GM08714 (cell line): Measurements from ENCODE around the gene GPATCH1.
"Not testable (repeated sequence)": the region's sequence is repeated elsewhere in the genome, so short reads cannot be mapped to it uniquely, and the experiment has no call there.

Experiments
- H3K4me3 ChIP-seq: fragments of 200-500 bp; sonication (Bioruptor generic); 2 replicates; pipeline ENCODE4 v1.5.1; 2014; ENCODE audit warnings: mild to moderate bottlenecking, low read length, inconsistent platforms
- ZNF274 ChIP-seq: IDR thresholded peaks from 2 replicates; pipeline ENCODE4 v1.6.1; 2012; ENCODE audit warnings: mild to moderate bottlenecking, low read depth, low read length

GPATCH1 gene

DNA sequence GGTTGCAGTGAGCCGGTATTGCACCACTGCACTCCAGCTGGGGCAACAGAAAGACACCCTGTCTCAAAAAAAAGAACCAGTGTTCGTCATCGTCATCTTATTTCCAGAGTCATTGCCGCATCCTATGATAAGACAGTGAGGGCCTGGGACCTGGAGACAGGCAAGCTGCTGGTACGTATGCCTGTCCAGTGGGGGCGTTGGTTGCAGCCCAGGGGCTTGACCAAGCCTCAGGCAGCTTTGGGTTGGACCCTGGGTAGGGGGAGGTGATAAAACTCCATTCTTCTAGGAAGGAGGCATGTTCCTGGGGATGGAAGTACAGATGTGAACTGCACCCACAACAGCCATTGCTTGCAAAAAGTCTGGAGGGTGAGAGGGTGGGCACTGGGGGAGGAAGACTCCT is 66.6 kb downstream of the GPATCH1 start:
- TF ChIP-seq ZNF274, result no peak

GRCh38 chr19:33150852-33151518 is 70.0 kb downstream of the GPATCH1 start:
- no peak overlapping the region for H3K4me3 ChIP-seq
- TF ChIP-seq ZNF274, result no peak

More for the DNA sequence above, 66.6 kb downstream of the GPATCH1 start:
- no peak overlapping the region for H3K4me3 ChIP-seq

- H3K4me3 ChIP-seq, result no peak overlapping the region
- no peak for TF ChIP-seq ZNF274
Observed at GRCh38 chr19:33152176-33152575, 71.2 kb downstream of the GPATCH1 start.

DNA sequence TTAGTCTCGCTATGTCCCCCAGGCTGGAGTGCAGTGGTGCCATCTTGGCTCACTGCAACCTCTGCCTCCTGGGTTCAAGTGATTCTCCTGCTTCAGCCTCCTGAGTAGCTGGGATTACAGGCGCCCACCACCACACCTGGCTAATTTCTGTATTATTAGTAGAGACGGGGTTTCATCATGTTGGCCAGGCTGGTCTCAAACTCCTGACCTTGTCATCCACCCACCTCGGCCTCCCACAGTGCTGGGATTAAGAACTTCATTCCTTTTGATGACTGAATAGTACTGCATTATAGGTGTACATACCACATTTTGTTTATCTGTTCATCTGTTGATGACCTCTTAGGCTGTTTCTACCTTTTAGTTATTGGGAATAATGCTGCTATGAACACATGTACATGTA is 71.6 kb downstream of the GPATCH1 start:
- not testable (repeated sequence) for H3K4me3 ChIP-seq

DNA sequence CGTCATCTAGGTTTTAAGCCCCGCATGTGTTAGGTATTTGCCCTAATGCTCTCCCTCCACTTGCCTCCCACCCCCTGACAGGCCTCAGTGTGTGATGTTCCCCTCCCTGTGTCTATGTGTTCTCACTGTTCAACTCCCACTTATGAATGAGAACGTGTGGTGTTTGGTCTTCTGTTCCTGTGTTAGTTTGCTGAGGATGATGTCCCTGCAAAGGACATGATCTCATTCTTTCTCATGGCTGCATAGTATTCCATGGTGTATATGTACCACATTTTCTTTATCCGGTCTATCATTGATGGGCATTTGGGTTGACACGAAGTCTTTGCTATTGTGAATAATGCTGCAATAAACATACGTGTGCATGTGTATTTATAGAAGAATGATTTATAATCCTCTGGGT is 73.3 kb downstream of the GPATCH1 start:
- H3K4me3 ChIP-seq, result not testable (repeated sequence)

DNA sequence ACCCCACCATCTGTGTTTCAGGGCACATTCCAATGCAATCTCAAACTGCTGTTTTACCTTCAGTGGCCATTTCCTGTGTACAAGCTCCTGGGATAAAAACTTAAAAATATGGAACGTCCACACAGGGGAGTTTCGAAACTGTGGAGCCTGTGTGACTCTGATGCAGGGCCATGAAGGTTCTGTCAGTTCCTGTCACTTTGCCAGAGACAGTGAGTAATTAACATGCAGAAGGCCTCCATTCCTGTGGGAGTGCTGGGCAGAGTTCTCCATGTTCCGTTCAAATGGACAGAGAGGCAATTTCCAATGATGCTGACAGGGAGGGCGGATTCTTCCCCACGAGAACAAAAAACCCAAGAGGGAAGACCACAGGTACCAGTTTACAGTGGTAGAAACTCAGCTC is 75.4 kb downstream of the GPATCH1 start:
- TF ChIP-seq ZNF274, result no peak

GRCh38 chr19:33157906-33158305 is 76.9 kb downstream of the GPATCH1 start:
- no peak for TF ChIP-seq ZNF274
- H3K4me3 ChIP-seq, result no peak overlapping the region

More for the DNA sequence above, 75.4 kb downstream of the GPATCH1 start:
- no peak overlapping the region for H3K4me3 ChIP-seq

DNA sequence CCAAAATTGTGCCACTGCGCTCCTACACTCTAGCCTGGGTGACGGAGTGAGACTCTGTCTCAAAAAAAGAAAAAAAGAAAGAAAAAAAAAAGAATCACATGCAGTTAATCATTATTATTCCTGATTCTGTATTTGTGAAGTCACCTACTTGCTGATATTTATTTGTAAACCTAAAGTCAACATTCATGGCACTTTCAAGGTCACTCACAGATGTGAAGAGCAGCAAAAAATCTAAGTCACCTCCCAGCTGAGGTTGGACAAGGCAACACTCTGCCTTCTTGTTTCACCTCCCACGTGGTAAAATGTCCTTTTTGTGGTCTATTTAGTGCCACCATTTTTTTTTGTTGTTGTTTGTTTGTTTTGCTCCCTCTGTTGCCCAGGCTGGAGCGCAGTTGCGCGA is 77.4 kb downstream of the GPATCH1 start:
- no peak for TF ChIP-seq ZNF274
- no peak overlapping the region for H3K4me3 ChIP-seq

DNA sequence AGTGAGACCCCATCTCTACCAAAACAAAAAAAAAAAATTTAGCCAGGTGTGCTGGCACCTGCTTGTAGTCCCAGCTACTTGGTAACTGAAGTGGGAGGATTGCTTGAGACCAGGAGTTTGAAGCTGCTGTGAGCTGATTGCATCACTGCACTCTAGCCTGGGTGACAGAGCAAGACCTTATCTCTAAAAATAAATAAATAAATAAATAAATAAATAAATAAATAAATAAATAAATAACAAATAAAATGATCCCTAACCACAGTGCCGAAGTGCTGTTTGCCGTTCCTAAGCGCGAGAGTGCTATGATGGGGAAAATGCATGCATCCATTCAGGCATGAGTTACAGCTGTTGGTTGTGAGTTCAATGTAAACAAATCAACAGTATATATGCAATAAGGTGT is 78.2 kb downstream of the GPATCH1 start:
- no peak overlapping the region for H3K4me3 ChIP-seq
- TF ChIP-seq ZNF274, result no peak

GRCh38 chr19:33159893-33160292 is 78.9 kb downstream of the GPATCH1 start:
- no peak overlapping the region for H3K4me3 ChIP-seq
- TF ChIP-seq ZNF274, result no peak

DNA sequence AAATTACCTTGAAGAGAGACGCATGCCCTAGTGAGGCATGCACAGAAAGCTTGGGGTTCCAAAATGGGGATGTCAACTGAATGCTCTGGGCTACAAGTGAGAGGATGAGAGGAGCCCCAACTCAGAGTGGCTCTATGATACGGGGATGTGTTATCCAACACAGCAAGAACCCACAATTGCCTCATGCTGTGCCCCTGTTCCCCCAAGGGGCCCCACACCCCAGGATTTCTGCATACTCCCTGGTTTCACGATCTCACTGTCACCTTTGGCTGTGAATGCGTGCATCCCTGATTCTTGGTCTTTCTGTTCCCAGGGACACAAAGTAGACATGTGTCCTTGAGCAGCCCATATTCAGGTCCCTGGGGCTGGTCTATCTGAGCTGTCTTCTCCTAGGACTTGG is 80.2 kb downstream of the GPATCH1 start:
- H3K4me3 ChIP-seq, result no peak overlapping the region
- TF ChIP-seq ZNF274, result no peak

- H3K4me3 ChIP-seq, result no peak overlapping the region
Observed at GRCh38 chr19:33163481-33163880, 82.5 kb downstream of the GPATCH1 start.

DNA sequence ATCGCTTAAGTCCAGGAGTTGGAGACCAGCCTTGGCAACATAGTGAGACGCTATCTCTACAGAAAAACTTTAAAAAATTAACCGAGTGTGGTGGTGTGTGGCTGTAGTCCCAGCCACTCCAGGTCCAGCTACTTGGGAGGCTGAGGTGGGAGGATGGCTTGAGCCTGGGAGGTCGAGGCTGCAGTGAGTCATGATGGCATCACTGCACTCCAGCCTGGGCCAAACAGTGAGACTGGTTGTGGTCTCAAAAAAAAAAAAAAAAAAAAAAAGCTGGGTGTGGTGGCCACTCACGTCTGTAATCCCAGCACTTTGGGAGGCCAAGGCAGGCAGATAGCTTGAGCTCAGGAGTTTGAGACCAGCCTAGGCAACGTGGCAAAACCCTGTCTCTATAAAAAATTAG is 85.1 kb downstream of the GPATCH1 start:
- H3K4me3 ChIP-seq, result not testable (repeated sequence)

More at GRCh38 chr19:33163481-33163880, 82.5 kb downstream of the GPATCH1 start:
- TF ChIP-seq ZNF274, result no peak

- TF ChIP-seq ZNF274, result no peak
- no peak overlapping the region for H3K4me3 ChIP-seq
Observed at GRCh38 chr19:33167438-33167837, 86.5 kb downstream of the GPATCH1 start.

GRCh38 chr19:33168528-33168927 is 87.5 kb downstream of the GPATCH1 start:
- TF ChIP-seq ZNF274, result no peak
- H3K4me3 ChIP-seq, result no peak overlapping the region

DNA sequence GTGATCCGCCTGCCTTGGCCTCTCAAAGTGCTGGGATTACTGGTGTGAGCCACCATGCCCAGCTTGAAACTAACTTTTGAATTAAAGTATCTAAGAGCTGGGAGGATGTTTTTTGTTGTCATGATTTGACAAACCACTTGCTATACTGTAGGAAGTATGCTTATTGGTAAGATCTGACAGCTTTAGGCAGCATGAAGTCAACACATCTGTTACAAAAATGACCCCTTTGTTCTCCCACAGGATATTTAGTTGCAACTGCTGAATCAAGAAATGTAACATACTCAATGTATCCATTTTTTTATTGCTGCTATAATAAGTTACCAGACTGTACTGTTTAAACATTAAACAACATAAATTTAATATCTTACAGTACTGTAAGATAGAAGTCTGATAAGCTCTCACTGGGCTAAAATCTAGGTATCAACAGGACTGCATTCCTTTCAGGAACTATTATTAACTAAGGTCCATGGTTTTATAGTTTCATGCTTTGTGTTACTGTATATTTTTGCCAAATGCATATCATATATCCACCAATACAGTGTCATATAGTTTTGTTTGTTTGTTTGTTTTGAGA is 90.3 kb downstream of the GPATCH1 start:
- TF ChIP-seq ZNF274, result no peak
- no peak overlapping the region for H3K4me3 ChIP-seq

DNA sequence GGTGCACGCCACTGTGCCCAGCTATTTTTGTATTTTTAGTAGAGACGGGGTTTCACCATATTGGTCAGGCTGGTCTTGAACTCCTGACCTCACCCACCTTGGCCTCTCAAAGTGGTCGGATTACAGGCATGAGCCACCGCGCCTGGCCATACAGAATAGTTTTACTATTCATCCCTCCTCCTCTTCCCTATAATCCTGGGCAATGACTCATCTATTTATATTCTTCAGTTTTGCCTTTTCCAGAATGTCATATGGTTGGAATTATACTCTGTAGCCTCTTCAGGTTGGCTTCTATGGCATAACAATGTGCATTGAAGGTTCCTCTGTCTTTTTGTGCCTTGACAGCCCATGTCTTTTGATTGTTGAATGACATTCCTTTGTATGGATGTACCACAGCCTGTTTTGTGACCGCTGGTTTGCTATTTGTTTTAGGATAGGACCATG is 91.0 kb downstream of the GPATCH1 start:
- no peak overlapping the region for H3K4me3 ChIP-seq
- TF ChIP-seq ZNF274, result no peak
